Measurements from ENCODE around the gene ZNF74.
A peak's percentile ranks its signal among the peaks of the same experiment; 100 is the strongest.
"Not testable (repeated sequence)": the region's sequence is repeated elsewhere in the genome, so short reads cannot be mapped to it uniquely, and the experiment has no call there.

ZNF74 gene

DNA sequence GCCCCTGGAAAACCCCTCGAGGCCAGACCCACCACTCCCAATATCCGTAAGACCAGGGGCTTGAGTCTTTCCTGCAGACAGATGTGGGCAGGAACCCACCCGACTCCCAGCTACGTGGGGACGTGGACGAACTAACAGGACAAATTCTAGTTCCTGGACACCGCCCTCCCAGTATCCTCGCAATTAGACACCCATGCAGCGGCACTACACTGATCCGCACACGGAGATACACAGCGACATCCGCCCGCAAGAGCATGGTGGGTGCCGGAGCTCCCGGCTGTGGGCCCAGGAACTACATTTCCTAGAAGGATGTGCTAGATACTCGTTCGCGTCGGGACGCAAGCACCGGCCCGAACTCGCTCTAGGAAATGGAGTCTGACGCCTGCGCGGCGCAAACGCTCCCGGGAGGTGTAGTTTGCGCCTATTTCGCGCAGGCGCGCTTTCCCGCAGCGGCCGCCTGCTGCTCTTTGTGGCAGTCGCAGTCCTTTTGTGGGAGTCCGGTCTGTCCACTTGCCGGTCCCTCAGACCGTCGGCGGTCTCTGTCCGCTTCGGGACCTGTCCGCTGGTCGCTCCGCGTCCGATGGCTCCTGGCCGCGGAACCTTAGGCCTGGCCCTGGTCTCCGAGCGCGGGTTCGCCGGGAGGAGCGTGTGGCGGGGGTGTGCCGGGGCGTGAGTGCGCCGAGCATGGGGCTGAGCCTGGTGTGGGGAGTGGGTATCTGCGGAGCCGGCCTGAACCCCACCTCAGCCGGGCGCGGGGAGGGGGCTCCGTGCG lies at the start of gene ZNF74:
ZNF74 (plus strand) TSS at position 447 of the 772 bp plus-strand sequence. CDS start 478 bp downstream, outside the sequence.
- FAIRE-seq, result peak; percentile 53

DNA sequence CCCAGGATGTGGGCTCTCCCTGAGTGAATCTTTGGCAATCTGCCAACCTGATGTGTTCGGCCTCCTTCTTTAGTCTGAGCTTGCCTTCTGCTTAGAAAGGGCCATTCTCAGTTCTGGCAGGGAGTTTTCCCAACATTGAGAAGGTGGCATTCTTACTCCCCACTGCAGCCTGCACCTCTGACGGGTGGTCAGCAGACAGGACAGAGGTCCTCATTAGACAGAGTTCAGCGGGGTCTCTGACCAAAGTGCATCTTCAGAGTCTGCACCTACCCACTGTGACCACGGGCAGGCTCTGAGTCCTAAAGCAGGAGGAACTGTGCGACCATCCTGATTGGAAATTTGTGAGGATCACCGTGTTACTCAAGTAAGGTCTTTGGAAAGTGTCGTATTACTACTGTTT lies 47.4 kb upstream of the ZNF74 start:
- FAIRE-seq, result not testable (repeated sequence)

DNA sequence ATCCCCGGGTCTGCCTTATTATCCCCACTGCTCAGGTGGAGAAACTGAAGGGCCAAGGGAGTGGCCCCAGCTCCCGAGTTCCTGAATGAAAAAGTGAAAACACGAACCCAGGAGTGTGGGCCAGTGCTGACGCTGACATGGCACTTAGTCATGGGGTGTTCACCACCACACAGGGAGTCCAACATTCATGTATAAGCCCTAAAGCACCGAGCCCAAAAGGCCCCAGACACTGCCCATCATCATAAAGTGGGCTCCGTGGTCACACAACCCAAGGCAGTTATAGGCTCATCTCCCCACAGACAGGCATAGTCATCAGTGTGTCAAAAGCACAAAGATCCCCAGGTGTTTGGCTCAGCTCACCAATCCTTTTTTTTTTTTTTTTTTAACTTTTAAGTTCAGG lies 41.4 kb upstream of the ZNF74 start:
- FAIRE-seq, result not testable (repeated sequence)

DNA sequence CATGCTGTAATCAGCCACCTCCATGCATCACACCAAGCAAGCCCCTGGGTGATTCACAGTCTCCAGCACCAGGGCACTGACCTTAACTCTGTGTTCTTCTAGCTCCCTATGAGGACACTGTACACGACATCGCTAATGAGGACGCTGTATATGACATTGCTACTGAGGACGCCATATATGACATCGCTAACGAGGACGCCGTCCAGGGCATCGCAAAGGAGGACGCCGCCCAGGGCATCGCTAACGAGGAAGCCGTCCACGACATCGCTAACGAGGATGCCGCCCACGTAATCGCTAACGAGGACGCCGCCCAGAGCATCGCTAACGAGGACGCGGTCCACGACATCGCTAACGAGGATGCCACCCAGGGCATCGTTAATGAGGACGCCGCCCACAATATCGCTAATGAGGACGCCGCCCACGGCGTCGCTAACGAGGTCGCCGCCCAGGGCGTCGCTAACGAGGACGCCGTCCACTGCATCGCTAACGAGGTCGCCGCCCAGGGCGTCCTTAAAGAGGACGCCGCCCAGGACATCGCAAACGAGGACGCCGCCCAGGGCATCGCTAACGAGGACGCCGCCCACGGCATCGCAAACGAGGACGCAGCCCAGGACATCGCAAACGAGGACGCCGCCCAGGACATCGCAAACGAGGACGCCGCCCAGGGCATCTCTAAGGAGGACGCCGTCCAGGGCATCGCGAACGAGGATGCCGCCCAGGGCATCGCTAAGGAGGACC lies 39.5 kb upstream of the ZNF74 start:
- no peak for FAIRE-seq

DNA sequence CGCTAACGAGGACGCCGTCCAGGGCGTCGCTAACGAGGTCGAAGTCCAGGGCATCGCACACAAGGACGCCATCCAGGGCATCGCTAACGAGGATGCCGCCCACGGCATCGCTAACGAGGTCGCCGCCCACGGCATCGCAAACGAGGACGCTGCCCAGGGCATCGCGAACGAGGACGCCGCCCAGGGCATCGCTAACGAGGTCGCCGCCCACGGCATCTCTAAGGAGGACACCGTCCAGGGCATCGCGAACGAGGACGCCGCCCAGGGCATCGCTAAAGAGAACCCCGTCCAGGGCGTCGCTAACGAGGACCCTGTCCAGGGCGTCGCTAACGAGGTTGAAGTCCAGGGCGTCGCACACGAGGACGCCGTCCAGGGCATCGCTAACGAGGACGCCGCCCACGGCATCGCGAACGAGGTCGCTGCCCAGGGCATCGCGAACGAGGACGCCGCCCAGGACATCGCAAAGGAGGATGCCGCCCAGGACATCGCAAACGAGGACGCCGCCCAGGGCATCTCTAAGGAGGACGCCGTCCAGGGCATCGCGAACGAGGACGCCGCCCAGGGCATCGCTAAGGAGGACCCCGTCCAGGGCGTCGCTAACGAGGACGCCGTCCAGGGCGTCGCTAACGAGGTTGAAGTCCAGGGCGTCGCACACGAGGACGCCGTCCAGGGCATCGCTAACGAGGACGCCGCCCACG lies 37.9 kb upstream of the ZNF74 start:
- FAIRE-seq, result not testable (repeated sequence)

DNA sequence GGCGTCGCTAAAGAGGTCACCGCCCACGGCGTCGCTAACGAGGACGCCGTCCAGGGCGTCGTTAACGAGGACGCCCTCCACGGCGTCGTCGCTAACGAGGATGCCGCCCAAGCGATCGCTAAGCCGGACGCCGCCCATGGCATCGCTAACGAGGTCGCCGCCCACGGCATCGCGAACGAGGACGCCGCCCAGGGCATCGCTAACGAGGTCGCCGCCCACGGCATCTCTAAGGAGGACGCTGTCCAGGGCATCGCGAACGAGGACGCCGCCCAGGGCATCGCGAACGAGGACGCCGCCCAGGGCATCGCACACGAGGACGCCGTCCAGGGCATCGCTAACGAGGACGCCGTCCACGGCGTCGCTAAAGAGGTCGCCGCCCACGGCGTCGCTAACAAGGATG lies 37.0 kb upstream of the ZNF74 start:
- FAIRE-seq, result not testable (repeated sequence)

DNA sequence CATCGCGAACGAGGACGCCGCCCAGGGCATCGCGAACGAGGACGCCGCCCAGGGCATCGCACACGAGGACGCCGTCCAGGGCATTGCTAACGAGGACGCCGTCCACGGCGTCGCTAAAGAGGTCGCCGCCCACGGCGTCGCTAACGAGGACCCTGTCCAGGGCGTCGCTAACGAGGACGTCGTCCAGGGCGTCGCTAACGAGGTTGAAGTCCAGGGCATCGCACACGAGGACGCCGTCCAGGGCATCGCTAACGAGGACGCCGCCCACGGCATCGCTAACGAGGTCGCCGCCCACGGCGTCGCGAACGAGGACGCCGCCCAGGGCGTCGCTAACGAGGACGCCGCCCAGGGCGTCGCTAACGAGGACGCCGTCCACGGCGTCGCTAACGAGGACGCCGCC lies 36.0 kb upstream of the ZNF74 start:
- not testable (repeated sequence) for FAIRE-seq

DNA sequence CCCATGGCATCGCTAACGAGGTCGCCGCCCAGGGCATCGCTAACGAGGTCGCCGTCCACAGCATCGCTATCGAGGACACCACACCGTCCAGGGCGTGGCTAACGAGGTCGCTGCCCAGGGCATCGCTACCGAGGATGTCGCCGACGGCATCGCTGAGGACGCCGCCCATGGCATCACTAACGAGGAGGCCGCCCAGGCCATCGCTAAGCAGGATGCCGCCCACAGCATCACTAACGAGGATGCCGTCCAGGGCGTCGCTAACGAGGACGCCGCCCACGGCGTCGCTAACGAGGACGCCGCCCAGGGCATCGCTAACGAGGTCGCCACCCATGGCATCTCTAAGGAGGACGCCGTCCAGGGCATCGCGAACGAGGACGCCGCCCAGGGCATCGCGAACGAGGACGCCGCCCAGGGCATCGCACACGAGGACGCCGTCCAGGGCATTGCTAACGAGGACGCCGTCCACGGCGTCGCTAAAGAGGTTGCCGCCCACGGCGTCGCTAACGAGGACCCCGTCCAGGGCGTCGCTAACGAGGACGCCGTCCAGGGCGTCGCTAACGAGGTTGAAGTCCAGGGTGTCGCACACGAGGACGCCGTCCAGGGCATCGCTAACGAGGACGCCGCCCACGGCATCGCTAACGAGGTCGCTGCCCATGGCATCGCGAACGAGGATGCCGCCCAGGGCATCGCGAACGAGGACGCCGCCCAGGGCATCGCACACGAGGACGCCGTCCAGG lies 35.3 kb upstream of the ZNF74 start:
- FAIRE-seq, result not testable (repeated sequence)

DNA sequence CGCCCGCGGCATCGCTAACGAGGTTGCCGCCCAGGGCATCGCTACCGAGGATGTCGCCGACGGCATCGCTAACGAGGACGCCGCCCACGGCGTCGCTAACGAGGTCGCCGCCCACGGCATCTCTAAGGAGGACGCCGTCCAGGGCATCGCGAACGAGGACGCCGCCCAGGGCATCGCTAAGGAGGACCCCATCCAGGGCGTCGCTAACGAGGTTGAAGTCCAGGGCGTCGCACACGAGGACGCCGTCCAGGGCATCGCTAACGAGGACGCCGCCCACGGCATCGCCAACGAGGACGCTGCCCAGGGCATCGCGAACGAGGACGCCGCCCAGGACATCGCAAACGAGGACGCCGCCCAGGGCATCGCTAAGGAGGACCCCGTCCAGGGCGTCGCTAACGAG lies 33.7 kb upstream of the ZNF74 start:
- FAIRE-seq, result not testable (repeated sequence)

DNA sequence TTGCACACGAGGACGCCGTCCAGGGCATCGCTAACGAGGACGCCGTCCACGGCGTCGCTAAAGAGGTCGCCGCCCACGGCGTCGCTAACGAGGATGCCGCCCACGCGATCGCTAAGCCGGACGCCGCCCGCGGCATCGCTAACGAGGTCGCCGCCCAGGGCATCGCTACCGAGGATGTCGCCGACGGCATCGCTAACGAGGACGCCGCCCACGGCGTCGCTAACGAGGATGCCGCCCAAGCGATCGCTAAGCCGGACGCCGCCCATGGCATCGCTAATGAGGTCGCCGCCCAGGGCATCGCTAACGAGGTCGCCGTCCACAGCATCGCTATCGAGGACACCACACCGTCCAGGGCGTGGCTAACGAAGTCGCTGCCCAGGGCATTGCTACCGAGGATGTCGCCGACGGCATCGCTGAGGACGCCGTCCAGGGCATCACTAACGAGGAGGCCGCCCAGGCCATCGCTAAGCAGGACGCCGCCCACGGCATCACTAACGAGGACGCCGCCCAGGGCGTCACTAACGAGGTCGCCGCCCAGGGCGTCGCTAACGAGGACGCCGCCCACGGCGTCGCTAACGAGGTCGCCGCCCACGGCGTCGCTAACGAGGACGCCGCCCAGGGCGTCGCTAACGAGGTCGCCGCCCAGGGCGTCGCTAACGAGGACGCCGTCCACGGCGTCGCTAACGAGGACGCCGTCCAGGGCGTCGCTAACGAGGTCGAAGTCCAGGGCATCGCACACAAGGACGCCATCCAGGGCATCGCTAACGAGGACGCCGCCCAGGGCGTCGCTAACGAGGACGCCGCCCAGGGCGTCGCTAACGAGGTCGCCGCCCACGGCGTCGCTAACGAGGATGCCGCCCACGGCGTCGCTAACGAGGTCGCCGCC lies 32.8 kb upstream of the ZNF74 start:
- not testable (repeated sequence) for FAIRE-seq

DNA sequence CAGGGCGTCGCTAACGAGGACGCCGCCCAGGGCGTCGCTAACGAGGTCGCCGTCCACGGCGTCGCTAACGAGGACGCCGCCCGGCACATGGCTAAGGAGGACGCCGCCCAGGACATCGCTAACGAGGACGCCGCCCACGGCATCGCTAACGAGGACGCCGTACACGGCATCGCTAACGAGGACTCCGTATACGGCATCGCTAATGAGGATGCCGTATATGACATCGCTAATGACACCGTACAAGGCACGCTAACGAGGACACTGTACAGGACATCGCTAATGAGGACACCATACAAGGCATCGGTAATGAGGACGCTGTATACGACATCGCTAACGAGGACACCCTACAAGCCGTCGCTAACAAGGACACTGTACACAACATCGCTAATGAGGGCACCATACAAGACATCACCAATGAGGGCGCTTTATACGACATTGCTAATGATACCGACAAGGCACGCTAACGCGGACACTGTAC lies 32.2 kb upstream of the ZNF74 start:
- FAIRE-seq, result not testable (repeated sequence)

DNA sequence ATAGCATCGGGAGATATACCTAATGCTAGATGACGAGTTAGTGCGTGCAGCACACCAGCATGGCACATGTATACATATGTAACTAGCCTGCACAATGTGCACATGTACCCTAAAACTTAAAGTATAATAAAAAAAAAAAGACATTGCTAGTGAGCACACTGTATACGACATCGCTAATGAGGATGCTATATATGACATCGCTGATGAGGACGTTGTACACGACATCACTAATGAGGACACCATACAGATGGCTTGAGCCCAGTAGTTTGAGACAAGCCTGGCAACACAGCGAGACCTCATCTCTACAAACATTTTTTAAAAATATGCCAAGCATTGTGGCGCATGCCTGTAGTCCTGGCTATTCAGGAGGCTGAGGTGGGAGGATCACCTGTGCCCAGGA lies 31.5 kb upstream of the ZNF74 start:
- FAIRE-seq, result not testable (repeated sequence)

DNA sequence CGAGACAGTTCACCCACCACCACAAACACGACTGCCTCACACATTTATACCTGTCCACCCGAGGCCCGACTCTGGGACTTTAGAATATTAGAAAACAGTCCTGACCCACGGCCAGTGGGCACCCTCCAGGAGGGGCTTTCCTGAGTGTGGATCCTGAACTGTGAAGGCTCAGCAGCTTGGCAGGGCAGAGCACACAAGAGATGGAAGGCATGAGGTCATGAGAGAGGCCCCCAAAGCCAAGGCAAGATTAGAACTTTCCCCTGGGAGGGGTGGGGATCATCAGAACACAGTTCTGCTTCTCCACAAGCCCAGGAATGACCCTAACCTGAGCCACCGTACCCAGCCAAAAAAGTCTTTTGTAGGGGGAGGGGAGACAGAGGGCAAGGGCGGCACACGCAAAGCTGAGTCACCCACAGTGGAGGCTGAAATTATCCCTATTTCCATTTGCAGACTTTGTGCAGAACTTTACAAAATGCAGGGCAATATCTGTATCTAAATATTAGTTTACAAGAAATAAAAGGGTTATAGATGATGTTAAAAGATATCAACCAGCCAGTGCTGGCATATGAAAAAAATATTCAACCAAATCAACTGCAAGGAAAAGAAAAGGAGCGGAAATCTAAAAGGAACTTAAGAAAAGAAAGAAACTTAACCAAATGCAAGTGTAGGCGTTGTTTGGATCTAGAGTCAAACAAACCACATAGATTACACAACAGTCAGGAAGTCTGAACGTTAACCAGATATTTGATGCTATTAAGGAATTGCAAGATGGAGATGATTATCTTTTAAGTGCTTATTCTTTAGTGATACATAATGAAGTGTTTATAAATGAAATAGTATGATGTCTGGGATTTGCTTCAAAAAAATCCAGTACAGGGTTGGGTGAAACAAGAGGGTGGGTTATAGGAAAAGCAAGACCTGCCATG lies 29.4 kb upstream of the ZNF74 start:
- FAIRE-seq, result not testable (repeated sequence)

DNA sequence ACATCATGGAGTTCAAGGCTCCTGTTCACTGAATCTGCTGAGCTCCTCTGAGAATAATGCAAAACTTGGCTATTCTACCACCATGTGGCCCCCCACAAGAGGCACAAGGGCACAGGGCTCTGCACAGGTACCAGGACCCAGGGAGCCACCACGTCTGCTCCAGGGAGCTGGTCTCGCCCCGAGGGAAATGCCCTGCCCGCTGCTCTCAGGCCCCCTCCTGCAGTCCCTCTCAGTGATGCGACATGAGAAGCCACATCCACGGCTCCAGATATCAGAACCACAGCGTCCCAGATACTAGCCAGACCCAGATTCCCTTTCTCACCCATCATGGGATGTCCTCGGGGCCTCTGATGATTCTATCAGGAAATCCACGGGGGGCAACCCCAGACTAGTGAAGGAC lies 27.1 kb upstream of the ZNF74 start:
- not testable (repeated sequence) for FAIRE-seq

DNA sequence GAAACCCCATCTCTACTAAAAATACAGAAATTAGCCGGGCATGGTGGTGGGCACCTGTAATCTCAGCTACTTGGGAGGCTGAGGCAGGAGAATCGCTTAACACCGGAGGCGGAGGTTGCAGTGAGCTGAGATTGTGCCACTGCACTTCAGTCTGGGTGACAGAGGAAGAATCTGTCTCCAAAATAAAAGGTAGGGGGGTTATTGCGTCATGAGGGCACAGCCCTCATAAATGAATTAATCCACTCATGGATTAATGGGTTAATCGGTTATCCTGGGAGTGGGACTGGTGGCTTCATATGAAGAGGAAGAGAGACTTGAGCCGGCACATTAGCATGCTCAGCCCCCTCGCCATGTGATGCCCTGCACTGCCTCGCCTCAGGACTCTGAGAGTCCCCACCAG lies 25.1 kb upstream of the ZNF74 start:
- FAIRE-seq, result not testable (repeated sequence)

DNA sequence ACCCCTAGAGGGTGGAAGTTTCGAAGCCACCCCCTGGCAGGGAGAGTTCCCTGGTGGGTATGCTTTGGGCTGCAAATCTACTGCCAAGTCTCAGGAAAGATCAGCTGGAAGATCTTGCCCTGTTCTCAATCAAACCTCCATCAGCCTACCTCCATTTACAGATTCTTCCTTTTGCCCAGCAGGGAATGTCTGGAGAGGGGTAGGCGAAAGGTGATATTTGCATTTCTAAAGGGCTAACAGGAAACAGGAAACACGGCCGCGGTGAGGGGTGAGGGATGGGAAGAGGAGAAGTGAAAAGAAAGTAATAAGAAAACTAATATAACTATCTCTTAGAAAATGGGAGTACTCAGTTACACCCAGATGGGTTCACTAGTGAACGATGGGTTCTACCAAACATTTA lies 22.3 kb upstream of the ZNF74 start:
- not testable (repeated sequence) for FAIRE-seq

DNA sequence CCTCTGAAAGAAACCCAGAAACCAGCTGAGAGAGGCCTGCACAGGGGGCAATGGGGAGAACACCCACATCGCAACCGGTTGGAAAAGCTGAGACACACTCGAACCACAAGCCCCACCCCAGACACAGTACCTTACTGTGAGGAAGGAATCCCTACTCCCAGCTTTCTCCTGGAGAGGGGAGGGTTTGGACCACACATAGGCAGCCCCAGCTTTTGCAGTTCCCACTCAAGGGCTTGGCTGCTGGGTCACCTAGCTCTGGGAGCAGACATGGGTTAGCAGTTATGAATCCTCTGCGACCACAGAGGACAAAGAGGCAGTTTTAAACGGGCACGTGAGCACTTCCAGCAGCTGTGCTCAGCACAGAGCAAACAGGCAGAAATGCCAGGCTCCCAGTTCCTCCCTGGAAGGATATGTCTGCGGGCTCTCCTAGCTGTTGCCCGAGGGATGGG lies 21.5 kb upstream of the ZNF74 start:
- FAIRE-seq, result not testable (repeated sequence)

DNA sequence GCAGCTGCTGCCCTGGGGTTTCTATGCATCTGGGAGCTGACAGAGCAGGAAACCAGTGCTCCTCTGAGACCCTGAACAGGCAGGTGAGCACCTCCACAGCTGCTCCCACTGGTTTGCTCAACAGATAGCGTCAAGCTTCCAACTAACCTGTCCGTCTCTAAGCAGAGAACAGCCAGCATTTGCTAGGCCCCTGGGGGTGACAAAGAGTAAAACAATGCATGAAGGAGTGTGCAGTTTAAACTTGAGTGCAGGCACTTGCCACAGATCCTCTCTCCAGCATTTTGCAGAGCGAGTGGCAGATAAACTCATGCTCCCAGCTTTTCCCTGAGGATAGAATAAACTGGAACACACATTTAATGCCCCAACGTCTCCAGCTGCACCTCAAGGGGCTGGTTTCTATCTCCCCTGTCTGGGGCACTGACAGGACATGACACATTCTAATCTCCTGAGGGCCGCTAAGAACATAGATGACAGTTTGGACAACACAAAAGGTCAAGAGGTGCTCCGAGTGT lies 20.7 kb upstream of the ZNF74 start:
- FAIRE-seq, result not testable (repeated sequence)

DNA sequence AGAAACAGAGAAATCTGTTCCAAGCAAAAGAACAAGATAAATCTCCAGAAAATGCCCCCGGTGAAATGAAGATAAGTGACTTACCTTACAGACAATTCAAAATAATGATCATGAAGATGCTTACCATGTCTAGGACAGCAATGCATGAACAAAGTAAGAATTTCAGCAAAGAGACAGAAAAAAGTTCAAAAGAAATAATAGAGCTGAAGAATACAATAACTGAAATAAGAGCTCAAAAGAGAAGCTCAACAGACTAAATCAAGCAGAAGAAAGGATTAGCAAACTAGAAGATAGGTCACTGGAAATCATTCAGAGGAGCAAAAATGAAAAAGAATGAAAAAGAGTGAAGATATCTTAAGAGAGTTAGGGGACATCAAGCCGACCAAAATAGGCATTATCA lies 19.8 kb upstream of the ZNF74 start:
- not testable (repeated sequence) for FAIRE-seq

DNA sequence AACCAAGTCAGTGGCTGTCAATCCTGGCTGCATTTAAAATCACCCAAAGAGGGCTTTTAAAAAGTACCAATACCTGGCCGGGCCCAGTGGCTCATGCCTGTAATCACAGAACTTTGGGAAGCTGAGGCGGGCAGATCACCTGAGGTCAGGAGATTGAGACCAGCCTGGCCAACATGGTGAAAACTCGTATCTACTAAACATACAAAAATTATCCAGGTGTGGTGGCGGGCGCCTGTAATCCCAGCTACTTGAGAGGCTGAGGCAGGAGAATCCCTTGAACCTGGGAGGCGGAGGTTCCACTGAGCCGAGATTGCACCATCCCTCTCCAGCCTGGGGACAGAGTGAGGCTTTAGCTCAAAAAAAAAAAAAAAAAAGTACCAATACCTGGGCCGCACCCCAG lies 17.7 kb upstream of the ZNF74 start:
- not testable (repeated sequence) for FAIRE-seq
